ENCODE data around the gene MGRN1. TPM values are rescaled to one million over a fixed set of nuclear protein-coding genes. Genes with fewer than 3 reads are reported as not detected.

Gene MGRN1
- total RNA-seq, 4 donors from 2014 or later = 49.1 to 127 (median 79.5) TPM

GRCh38 chr16:4723071-4723767, 98.6 kb downstream of the MGRN1 start:
- Histone ChIP-seq H3K4me3 (no peak overlapping the region), H3K27ac (no peak overlapping the region), H3K36me3 (peaks cover 0 to 16% (median 3%) of the 10 kb centered on the region in 4 donors), H3K27me3 (no peaks in the 10 kb centered on the region), H3K4me1 (no peaks in the 10 kb centered on the region), H3K9me3 (no peaks in the 10 kb centered on the region)
- WGBS, 2 donors (ENCODE audit: low coverage in 1 of 2) = 94% methylated on average over 5 to 14 of the region's 14 CpGs
- intact Hi-C loops (cut with DNase I; ENCODE audit: low total_unique reads) (no loop called here), in situ Hi-C loops (cut with MboI; ENCODE audit: low pct_ligation_motif_present in 1 of 4, low pct_unique_long_range_greater_than_20kb in 1 of 4, low sequenced_read_pairs in 3 of 4) (no loop called here)
- no peak for DNase-seq
- no peak for TF ChIP-seq POLR2AphosphoS5 (IDR thresholded peaks at IDR 0.05)
- no peak for TF ChIP-seq EP300 (IDR thresholded peaks at IDR 0.05; ENCODE audit: low read depth)
- TF ChIP-seq CTCF (IDR thresholded peaks at IDR 0.05) = no peak

- Histone ChIP-seq H3K27me3 (no peaks in the 10 kb centered on the region), H3K36me3 (peaks cover 0 to 21% (median 10%) of the 10 kb centered on the region in 4 donors), H3K27ac (no peak overlapping the region), H3K9me3 (no peaks in the 10 kb centered on the region), H3K4me3 (no peak overlapping the region), H3K4me1 (no peaks in the 10 kb centered on the region)
- DNase-seq = no peak
- 89 to 91% methylated on average over 10 to 11 of the region's 11 CpGs for WGBS, 2 donors (ENCODE audit: low coverage in 1 of 2)
- intact Hi-C loops (cut with DNase I; ENCODE audit: low total_unique reads) (no loop called here), in situ Hi-C loops (cut with MboI; ENCODE audit: low pct_ligation_motif_present in 1 of 4, low pct_unique_long_range_greater_than_20kb in 1 of 4, low sequenced_read_pairs in 3 of 4) (no loop called here)
- TF ChIP-seq CTCF (IDR thresholded peaks at IDR 0.05) = no peak
- TF ChIP-seq POLR2AphosphoS5 (IDR thresholded peaks at IDR 0.05) = no peak
- no peak for TF ChIP-seq EP300 (IDR thresholded peaks at IDR 0.05; ENCODE audit: low read depth)
- TF ChIP-seq POLR2A (IDR thresholded peaks at IDR 0.05) = no peak
Observed at GRCh38 chr16:4724661-4725270, 100.1 kb downstream of the MGRN1 start.

- H3K4me1 ChIP-seq = no peaks in the 10 kb centered on the region
- H3K9me3 ChIP-seq = no peaks in the 10 kb centered on the region
- peaks cover 0 to 20% (median 10%) of the 10 kb centered on the region in 4 donors for H3K36me3 ChIP-seq
- intact Hi-C loops (cut with DNase I; ENCODE audit: low total_unique reads) (no loop called here), in situ Hi-C loops (cut with MboI; ENCODE audit: low pct_ligation_motif_present in 1 of 4, low pct_unique_long_range_greater_than_20kb in 1 of 4, low sequenced_read_pairs in 3 of 4) (no loop called here)
- no peaks in the 10 kb centered on the region for H3K27me3 ChIP-seq
- H3K27ac ChIP-seq = no peak overlapping the region
- H3K4me3 ChIP-seq = no peak overlapping the region
- 95% methylated on average over 18 of the region's 18 CpGs; no CpG with 5 or more reads in 1 of the 2 donors for WGBS, 2 donors (ENCODE audit: low coverage in 1 of 2)
- TF ChIP-seq POLR2AphosphoS5 (IDR thresholded peaks at IDR 0.05) = no peak
- no peak for TF ChIP-seq POLR2A (IDR thresholded peaks at IDR 0.05)
- TF ChIP-seq EP300 (IDR thresholded peaks at IDR 0.05; ENCODE audit: low read depth) = no peak
- no peak for TF ChIP-seq CTCF (IDR thresholded peaks at IDR 0.05)
- no peak for DNase-seq
Observed at GRCh38 chr16:4726616-4727015, 102.0 kb downstream of the MGRN1 start.

GRCh38 chr16:4728676-4729075, 104.0 kb downstream of the MGRN1 start:
- no peak for TF ChIP-seq CTCF (IDR thresholded peaks at IDR 0.05)
- TF ChIP-seq EP300 (IDR thresholded peaks at IDR 0.05; ENCODE audit: low read depth) = no peak
- TF ChIP-seq POLR2AphosphoS5 (IDR thresholded peaks at IDR 0.05) = no peak
- Histone ChIP-seq H3K36me3 (peaks cover 0 to 19% (median 6%) of the 10 kb centered on the region in 4 donors), H3K27ac (no peak overlapping the region), H3K4me3 (no peak overlapping the region), H3K27me3 (no peaks in the 10 kb centered on the region), H3K4me1 (peaks cover 0 to 10% (median 3%) of the 10 kb centered on the region in 4 donors), H3K9me3 (no peaks in the 10 kb centered on the region)
- WGBS, 2 donors (ENCODE audit: low coverage in 1 of 2) = 90 to 93% methylated on average over 2 to 8 of the region's 8 CpGs
- in situ Hi-C loops (cut with MboI; ENCODE audit: low pct_ligation_motif_present in 1 of 4, low pct_unique_long_range_greater_than_20kb in 1 of 4, low sequenced_read_pairs in 3 of 4) = no loop called here
- DNase-seq = no peak
- intact Hi-C loops (cut with DNase I; ENCODE audit: low total_unique reads) = no loop called here
